HepG2 (cell line): ENCODE results near the gene CCBE1. TPM values are rescaled to one million over a fixed set of nuclear protein-coding genes. Genes with fewer than 3 reads are reported as not detected.
A peak's percentile ranks its signal among the peaks of the same experiment; 100 is the strongest.

ENCODE experiments used
- FOSL1 ChIP-seq: sonication (generic); formaldehyde crosslinking; IDR thresholded peaks from 2 replicates; pipeline ENCODE4 v1.9.0; 2021; ENCODE audit warnings: missing genetic modification reagents, borderline replicate concordance
- HMGA1 ChIP-seq: sonication (generic); formaldehyde crosslinking; conservative IDR thresholded peaks from 2 replicates; pipeline ENCODE4 v1.4.0; 2020; ENCODE audit warnings: missing genetic modification reagents
- KDM4B ChIP-seq: sonication (generic); formaldehyde crosslinking; IDR thresholded peaks from 2 replicates; pipeline ENCODE4 v1.4.0; 2020; ENCODE audit warnings: missing genetic modification reagents
- MTF1 ChIP-seq: sonication (generic); formaldehyde crosslinking; IDR thresholded peaks from 2 replicates; pipeline ENCODE4 v1.5.0; 2020; ENCODE audit warnings: missing genetic modification reagents
- NFIC ChIP-seq: IDR thresholded peaks from 2 replicates; pipeline ENCODE4 v1.6.1; 2012; ENCODE audit warnings: mild to moderate bottlenecking, low read length, inconsistent platforms
- ONECUT2 ChIP-seq: sonication (generic); formaldehyde crosslinking; IDR thresholded peaks from 2 replicates; pipeline ENCODE4 v1.4.0; 2020; ENCODE audit warnings: missing genetic modification reagents
- PITX1 ChIP-seq: sonication (generic); formaldehyde crosslinking; IDR thresholded peaks from 2 replicates; pipeline ENCODE4 v1.5.1; 2020; ENCODE audit warnings: mild to moderate bottlenecking, missing genetic modification reagents
- RBM22 ChIP-seq: fragments of 200-400 bp; formaldehyde crosslinking; optimal IDR thresholded peaks from 2 replicates; pipeline ENCODE3; 2017; ENCODE audit warnings: mild to moderate bottlenecking, low read length, moderate library complexity
- RNF2 ChIP-seq: fragments of 450-650 bp; conservative IDR thresholded peaks from 2 replicates; pipeline ENCODE4 v1.6.1; 2016; ENCODE audit warnings: low read depth
- ZBTB25 ChIP-seq: IDR thresholded peaks from 2 replicates; pipeline ENCODE4 v1.6.1; 2018; ENCODE audit warnings: missing genetic modification reagents
- ZBTB3 ChIP-seq: sonication (generic); formaldehyde crosslinking; IDR thresholded peaks from 2 replicates; pipeline ENCODE4 v1.4.0; 2020; ENCODE audit warnings: low read depth, mild to moderate bottlenecking, moderate library complexity, missing genetic modification reagents, borderline replicate concordance
- ZNF224 ChIP-seq: sonication (generic); formaldehyde crosslinking; IDR thresholded peaks from 2 replicates; pipeline ENCODE4 v1.5.0; 2020; ENCODE audit warnings: mild to moderate bottlenecking, missing genetic modification reagents
- ZNF235 ChIP-seq: sonication (generic); formaldehyde crosslinking; IDR thresholded peaks from 2 replicates; pipeline ENCODE4 v1.8.1; 2023; ENCODE audit warnings: mild to moderate bottlenecking, missing genetic modification reagents, borderline replicate concordance
- ZNF3 ChIP-seq: IDR thresholded peaks from 2 replicates; pipeline ENCODE4 v1.7.0; 2017; ENCODE audit warnings: inconsistent platforms
- ZNF317 ChIP-seq: sonication (generic); formaldehyde crosslinking; IDR thresholded peaks from 2 replicates; pipeline ENCODE4 v1.5.0; 2020; ENCODE audit warnings: mild to moderate bottlenecking, missing genetic modification reagents
- ZNF512 ChIP-seq: sonication (generic); formaldehyde crosslinking; IDR thresholded peaks from 2 replicates; pipeline ENCODE4 v1.4.0; 2020; ENCODE audit warnings: mild to moderate bottlenecking, missing genetic modification reagents
- ZNF597 ChIP-seq: sonication (generic); formaldehyde crosslinking; IDR thresholded peaks from 2 replicates; pipeline ENCODE4 v1.5.0; 2020; ENCODE audit warnings: missing genetic modification reagents
- ZNF691 ChIP-seq: sonication (generic); formaldehyde crosslinking; IDR thresholded peaks from 2 replicates; pipeline ENCODE4 v1.4.0; 2020; ENCODE audit warnings: missing genetic modification reagents, low read depth, mild to moderate bottlenecking, borderline replicate concordance
- polyA plus RNA-seq, 8 experiments: library from polyadenylated mRNA; depleted of rRNA in 3 of 8; stranded (reverse) in 7 of 8; unstranded in 1 of 8; fragments of >200 nt; fragmentation: Illumina TruSeq in 4 of 8; extraction: Trizol in 4 of 8; gene quantifications; 2 replicates each; pipeline versions ENCODE4 v1.2.1 to v1.2.3, GENCODE V29; 2011 to 2016; ENCODE audit warnings: low read depth in 4 of 8, missing spikeins in 1 of 8, mixed read lengths in 1 of 8; ENCODE audit not compliant: insufficient read depth in 1 of 8
- total RNA-seq, 5 experiments: library from RNA; depleted of rRNA; stranded (reverse); fragments of >200 nt; fragmentation: Illumina TruSeq; extraction: Trizol; gene quantifications; 2 replicates each; pipeline ENCODE4 v1.2.3, GENCODE V29; 2016; ENCODE audit warnings: low read depth in 1 of 5
- TF ChIP-seq, protein P1 (sequence below): sonication (generic); formaldehyde crosslinking; IDR thresholded peaks from 2 replicates; pipeline ENCODE4 v1.4.0; 2020; ENCODE audit warnings: missing genetic modification reagents

The CCBE1 gene
- total and polyA plus RNA-seq, 2 of the 13 experiments (the other 11 are each of a cell fraction or from before 2014, with no cell fraction given): not detected

DNA sequence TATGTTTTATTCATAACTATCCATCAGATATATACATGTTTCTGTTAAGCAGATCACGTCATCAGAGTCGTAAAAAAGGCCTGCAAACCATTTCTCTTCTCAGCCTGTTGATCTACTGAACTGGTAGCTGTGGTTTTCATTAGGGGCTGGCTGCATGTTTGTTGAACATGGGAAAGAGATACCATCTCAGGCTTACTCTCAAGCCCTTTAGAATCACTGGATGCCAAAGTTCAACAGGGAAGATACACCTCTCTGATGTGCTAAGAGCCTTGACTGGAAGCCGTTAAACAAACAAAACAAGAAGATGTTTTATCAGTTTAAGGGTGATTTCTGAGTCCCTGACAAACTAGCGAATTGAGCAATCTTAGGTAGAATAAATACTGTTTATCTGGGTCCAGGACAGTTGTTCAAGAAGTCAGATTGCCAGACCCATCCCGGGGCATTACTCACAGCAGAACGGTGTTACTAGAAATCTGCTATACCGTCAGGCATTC, 243.7 kb downstream of the CCBE1 start (continued):
- TF ChIP-seq ZNF597 (CRISPR knock-in tag) (no peak), ZNF224 (CRISPR knock-in tag) (no peak), PITX1 (CRISPR knock-in tag) (peak; percentile 93), FOSL1 (CRISPR knock-in tag) (peak; percentile 45; the same call in 1 of the 2 replicates), MTF1 (CRISPR knock-in tag) (no peak), RBM22 (no peak), ZNF691 (CRISPR knock-in tag) (no peak), ZBTB3 (CRISPR knock-in tag) (no peak), ZNF317 (CRISPR knock-in tag) (peak; percentile 79), ZBTB25 (peak; percentile 80; the same call in 1 of the 2 replicates), HMGA1 (no peak), ONECUT2 (CRISPR knock-in tag) (0 out of 2 replicates have a peak, but pooled peaks have one; percentile 32), ZNF235 (CRISPR knock-in tag) (no peak), ZNF512 (CRISPR knock-in tag) (no peak), RNF2 (no peak), ZNF3 (CRISPR knock-in tag) (no peak), NFIC (peak; percentile 85), KDM4B (peak; percentile 82; the same call in 1 of the 2 replicates)
- TF ChIP-seq, protein P1, sequence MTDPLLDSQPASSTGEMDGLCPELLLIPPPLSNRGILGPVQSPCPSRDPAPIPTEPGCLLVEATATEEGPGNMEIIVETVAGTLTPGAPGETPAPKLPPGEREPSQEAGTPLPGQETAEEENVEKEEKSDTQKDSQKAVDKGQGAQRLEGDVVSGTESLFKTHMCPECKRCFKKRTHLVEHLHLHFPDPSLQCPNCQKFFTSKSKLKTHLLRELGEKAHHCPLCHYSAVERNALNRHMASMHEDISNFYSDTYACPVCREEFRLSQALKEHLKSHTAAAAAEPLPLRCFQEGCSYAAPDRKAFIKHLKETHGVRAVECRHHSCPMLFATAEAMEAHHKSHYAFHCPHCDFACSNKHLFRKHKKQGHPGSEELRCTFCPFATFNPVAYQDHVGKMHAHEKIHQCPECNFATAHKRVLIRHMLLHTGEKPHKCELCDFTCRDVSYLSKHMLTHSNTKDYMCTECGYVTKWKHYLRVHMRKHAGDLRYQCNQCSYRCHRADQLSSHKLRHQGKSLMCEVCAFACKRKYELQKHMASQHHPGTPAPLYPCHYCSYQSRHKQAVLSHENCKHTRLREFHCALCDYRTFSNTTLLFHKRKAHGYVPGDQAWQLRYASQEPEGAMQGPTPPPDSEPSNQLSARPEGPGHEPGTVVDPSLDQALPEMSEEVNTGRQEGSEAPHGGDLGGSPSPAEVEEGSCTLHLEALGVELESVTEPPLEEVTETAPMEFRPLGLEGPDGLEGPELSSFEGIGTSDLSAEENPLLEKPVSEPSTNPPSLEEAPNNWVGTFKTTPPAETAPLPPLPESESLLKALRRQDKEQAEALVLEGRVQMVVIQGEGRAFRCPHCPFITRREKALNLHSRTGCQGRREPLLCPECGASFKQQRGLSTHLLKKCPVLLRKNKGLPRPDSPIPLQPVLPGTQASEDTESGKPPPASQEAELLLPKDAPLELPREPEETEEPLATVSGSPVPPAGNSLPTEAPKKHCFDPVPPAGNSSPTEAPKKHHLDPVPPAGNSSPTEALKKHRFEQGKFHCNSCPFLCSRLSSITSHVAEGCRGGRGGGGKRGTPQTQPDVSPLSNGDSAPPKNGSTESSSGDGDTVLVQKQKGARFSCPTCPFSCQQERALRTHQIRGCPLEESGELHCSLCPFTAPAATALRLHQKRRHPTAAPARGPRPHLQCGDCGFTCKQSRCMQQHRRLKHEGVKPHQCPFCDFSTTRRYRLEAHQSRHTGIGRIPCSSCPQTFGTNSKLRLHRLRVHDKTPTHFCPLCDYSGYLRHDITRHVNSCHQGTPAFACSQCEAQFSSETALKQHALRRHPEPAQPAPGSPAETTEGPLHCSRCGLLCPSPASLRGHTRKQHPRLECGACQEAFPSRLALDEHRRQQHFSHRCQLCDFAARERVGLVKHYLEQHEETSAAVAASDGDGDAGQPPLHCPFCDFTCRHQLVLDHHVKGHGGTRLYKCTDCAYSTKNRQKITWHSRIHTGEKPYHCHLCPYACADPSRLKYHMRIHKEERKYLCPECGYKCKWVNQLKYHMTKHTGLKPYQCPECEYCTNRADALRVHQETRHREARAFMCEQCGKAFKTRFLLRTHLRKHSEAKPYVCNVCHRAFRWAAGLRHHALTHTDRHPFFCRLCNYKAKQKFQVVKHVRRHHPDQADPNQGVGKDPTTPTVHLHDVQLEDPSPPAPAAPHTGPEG (CRISPR knock-in tag): no peak
